Mesothelial cell of epicardium (in vitro differentiated cells): Measurements from ENCODE around the gene CLDND2. TPM values are rescaled to one million over a fixed set of nuclear protein-coding genes. Genes with fewer than 3 reads are reported as not detected.

ENCODE experiments used
- DNase-seq, 2 experiments: peaks; one replicate each; pipeline ENCODE4 v3.0.0; 2021; ENCODE audit warnings: low spot score in 2 of 2; ENCODE audit not compliant: unreplicated experiment in 2 of 2
- H3K27ac Mint-ChIP-seq: 2 replicates; pipeline ENCODE4 v1.8.0; 2021; ENCODE audit warnings: mixed read lengths
- H3K27me3 Mint-ChIP-seq: 2 replicates; pipeline ENCODE4 v1.8.0; 2021; ENCODE audit warnings: low read depth, mixed read lengths
- H3K36me3 Mint-ChIP-seq: 2 replicates; pipeline ENCODE4 v1.8.0; 2021; ENCODE audit warnings: mixed read lengths
- H3K4me1 Mint-ChIP-seq: 2 replicates; pipeline ENCODE4 v1.8.0; 2021; ENCODE audit warnings: mixed read lengths
- H3K4me3 Mint-ChIP-seq: 2 replicates; pipeline ENCODE4 v1.8.0; 2021; ENCODE audit warnings: mild to moderate bottlenecking, moderate library complexity, mixed read lengths
- H3K9me3 Mint-ChIP-seq: 2 replicates; pipeline ENCODE4 v1.8.0; 2021; ENCODE audit warnings: mixed read lengths
- CTCF ChIP-seq: fragments of 200-600 bp; sonication (generic); IDR thresholded peaks from one replicate; pipeline ENCODE4 v1.5.0; 2021; ENCODE audit warnings: antibody characterized with exemption; ENCODE audit not compliant: unreplicated experiment
- total RNA-seq: library from RNA; stranded (reverse); gene quantifications from 3 replicates; pipeline ENCODE4 v1.2.1, GENCODE V29; 2021

The CLDND2 gene
- total RNA-seq, 1 donor from 2014 or later: 0.56 TPM

GRCh38 chr19:51339687-51340656 lies 28.8 kb downstream of the CLDND2 start:
- no peaks in the 10 kb centered on the region for H3K9me3 Mint-ChIP-seq
- H3K36me3 Mint-ChIP-seq: peaks cover 4% of the 10 kb centered on the region
- peaks cover 15% of the 10 kb centered on the region for H3K27me3 Mint-ChIP-seq
- peak overlapping the region; percentile 93 for H3K27ac Mint-ChIP-seq
- H3K4me1 Mint-ChIP-seq: peaks cover 25% of the 10 kb centered on the region
- TF ChIP-seq CTCF: peak; percentile 31
- H3K4me3 Mint-ChIP-seq: peak overlapping the region; percentile 91
- peak; percentile 97 to 98 for DNase-seq

- no peak for DNase-seq
- H3K27me3 Mint-ChIP-seq: peaks cover 15% of the 10 kb centered on the region
These were observed 29.5 kb downstream of the CLDND2 start for GRCh38 chr19:51339313-51339686.

GRCh38 chr19:51338563-51339312 lies 30.1 kb downstream of the CLDND2 start:
- H3K36me3 Mint-ChIP-seq: peaks cover 2% of the 10 kb centered on the region
- TF ChIP-seq CTCF: peak; percentile 94
- peak overlapping the region; percentile 93 for H3K27ac Mint-ChIP-seq
- H3K9me3 Mint-ChIP-seq: no peaks in the 10 kb centered on the region
- H3K4me3 Mint-ChIP-seq: peak overlapping the region; percentile 91
- peaks cover 25% of the 10 kb centered on the region for H3K4me1 Mint-ChIP-seq
- peaks cover 15% of the 10 kb centered on the region for H3K27me3 Mint-ChIP-seq
- DNase-seq: peak; percentile 84 to 90

More at GRCh38 chr19:51339313-51339686, 29.5 kb downstream of the CLDND2 start:
- no peak for TF ChIP-seq CTCF
- Mint-ChIP-seq H3K27ac (peak overlapping the region; percentile 93), H3K4me1 (peaks cover 25% of the 10 kb centered on the region), H3K36me3 (peaks cover 2% of the 10 kb centered on the region), H3K9me3 (no peaks in the 10 kb centered on the region), H3K4me3 (peak overlapping the region; percentile 91)

GRCh38 chr19:51337861-51338562 lies 30.8 kb downstream of the CLDND2 start:
- H3K4me1 Mint-ChIP-seq: peaks cover 24% of the 10 kb centered on the region
- DNase-seq: no peak
- H3K27ac Mint-ChIP-seq: no peak overlapping the region
- H3K27me3 Mint-ChIP-seq: peaks cover 15% of the 10 kb centered on the region
- peak overlapping the region; percentile 91 for H3K4me3 Mint-ChIP-seq
- no peak for TF ChIP-seq CTCF
- H3K9me3 Mint-ChIP-seq: no peaks in the 10 kb centered on the region
- H3K36me3 Mint-ChIP-seq: peaks cover 2% of the 10 kb centered on the region

GRCh38 chr19:51337141-51337860 lies 31.5 kb downstream of the CLDND2 start:
- H3K36me3 Mint-ChIP-seq: peaks cover 2% of the 10 kb centered on the region
- peaks cover 17% of the 10 kb centered on the region for H3K4me1 Mint-ChIP-seq
- TF ChIP-seq CTCF: no peak
- no peak overlapping the region for H3K27ac Mint-ChIP-seq
- no peak overlapping the region for H3K4me3 Mint-ChIP-seq
- peaks cover 12% of the 10 kb centered on the region for H3K27me3 Mint-ChIP-seq
- no peaks in the 10 kb centered on the region for H3K9me3 Mint-ChIP-seq
- no peak for DNase-seq
